ENCODE measurements around the gene EPM2AIP1.

- TF ChIP-seq, protein P1, sequence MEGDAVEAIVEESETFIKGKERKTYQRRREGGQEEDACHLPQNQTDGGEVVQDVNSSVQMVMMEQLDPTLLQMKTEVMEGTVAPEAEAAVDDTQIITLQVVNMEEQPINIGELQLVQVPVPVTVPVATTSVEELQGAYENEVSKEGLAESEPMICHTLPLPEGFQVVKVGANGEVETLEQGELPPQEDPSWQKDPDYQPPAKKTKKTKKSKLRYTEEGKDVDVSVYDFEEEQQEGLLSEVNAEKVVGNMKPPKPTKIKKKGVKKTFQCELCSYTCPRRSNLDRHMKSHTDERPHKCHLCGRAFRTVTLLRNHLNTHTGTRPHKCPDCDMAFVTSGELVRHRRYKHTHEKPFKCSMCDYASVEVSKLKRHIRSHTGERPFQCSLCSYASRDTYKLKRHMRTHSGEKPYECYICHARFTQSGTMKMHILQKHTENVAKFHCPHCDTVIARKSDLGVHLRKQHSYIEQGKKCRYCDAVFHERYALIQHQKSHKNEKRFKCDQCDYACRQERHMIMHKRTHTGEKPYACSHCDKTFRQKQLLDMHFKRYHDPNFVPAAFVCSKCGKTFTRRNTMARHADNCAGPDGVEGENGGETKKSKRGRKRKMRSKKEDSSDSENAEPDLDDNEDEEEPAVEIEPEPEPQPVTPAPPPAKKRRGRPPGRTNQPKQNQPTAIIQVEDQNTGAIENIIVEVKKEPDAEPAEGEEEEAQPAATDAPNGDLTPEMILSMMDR (IDR thresholded peaks at IDR 0.05 in 2 of 3, conservative IDR thresholded peaks at IDR 0.05 in 1 of 3; ENCODE audit: borderline replicate concordance in 1 of 3, insufficient read depth in 1 of 3, low read depth in 2 of 3, low read length in 2 of 3) = no peak
- TF ChIP-seq POLR2A (IDR thresholded peaks at IDR 0.05; ENCODE audit: borderline replicate concordance, extremely low read depth, insufficient read depth, insufficient read length) = no peak
- TF ChIP-seq FOSL1 (IDR thresholded peaks at IDR 0.05; ENCODE audit: low read depth) = no peak
- no peak for TF ChIP-seq POLR2AphosphoS5 (IDR thresholded peaks at IDR 0.05; ENCODE audit: low read depth, low read length)
- no peak for TF ChIP-seq MAX (IDR thresholded peaks at IDR 0.05)
- TF ChIP-seq SIN3A (IDR thresholded peaks at IDR 0.05; ENCODE audit: low read depth) = no peak
- TF ChIP-seq EZH2phosphoT487 (IDR thresholded peaks at IDR 0.05; ENCODE audit: borderline replicate concordance) = no peak
- TF ChIP-seq, protein P2, sequence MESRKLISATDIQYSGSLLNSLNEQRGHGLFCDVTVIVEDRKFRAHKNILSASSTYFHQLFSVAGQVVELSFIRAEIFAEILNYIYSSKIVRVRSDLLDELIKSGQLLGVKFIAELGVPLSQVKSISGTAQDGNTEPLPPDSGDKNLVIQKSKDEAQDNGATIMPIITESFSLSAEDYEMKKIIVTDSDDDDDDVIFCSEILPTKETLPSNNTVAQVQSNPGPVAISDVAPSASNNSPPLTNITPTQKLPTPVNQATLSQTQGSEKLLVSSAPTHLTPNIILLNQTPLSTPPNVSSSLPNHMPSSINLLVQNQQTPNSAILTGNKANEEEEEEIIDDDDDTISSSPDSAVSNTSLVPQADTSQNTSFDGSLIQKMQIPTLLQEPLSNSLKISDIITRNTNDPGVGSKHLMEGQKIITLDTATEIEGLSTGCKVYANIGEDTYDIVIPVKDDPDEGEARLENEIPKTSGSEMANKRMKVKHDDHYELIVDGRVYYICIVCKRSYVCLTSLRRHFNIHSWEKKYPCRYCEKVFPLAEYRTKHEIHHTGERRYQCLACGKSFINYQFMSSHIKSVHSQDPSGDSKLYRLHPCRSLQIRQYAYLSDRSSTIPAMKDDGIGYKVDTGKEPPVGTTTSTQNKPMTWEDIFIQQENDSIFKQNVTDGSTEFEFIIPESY (IDR thresholded peaks at IDR 0.05; ENCODE audit: extremely low read depth, insufficient replicate concordance, low read length) = no peak
Measured at GRCh38 chr3:37041546-37042195, 48.7 kb upstream of the EPM2AIP1 start.
